CD4-positive, CD25-positive, alpha-beta regulatory T cell (primary cell): ENCODE measurements around the gene CACNA1A. TPM values are rescaled to one million over a fixed set of nuclear protein-coding genes. Genes with fewer than 3 reads are reported as not detected.

Experiments used
- ATAC-seq, 2 donors: fragments of 150-1000 bp; cut with Tn5 transposase; one replicate each; pipeline ENCODE4 v1.10.0; 2021; ENCODE audit warnings: low read depth in 2 of 2, moderate number of reproducible peaks in 2 of 2, moderate library complexity in 1 of 2
- DNase-seq, 3 donors: peaks; one replicate each; pipeline versions ENCODE4 v3.0.0 to v3.0.0-alpha.2; 2012 to 2022; ENCODE audit warnings: mixed read lengths in 1 of 3
- H3K27ac ChIP-seq: one replicate; pipeline ENCODE4 v1.7.0; 2013; ENCODE audit warnings: mild to moderate bottlenecking, low read length; ENCODE audit not compliant: insufficient read depth, poor library complexity, severe bottlenecking
- H3K27me3 ChIP-seq: one replicate; pipeline ENCODE4 v1.7.0; 2013; ENCODE audit warnings: low read length; ENCODE audit not compliant: control insufficient read depth, insufficient read depth
- H3K36me3 ChIP-seq: one replicate; pipeline ENCODE4 v1.7.0; 2013; ENCODE audit warnings: mild to moderate bottlenecking, low read length, moderate library complexity; ENCODE audit not compliant: control insufficient read depth, insufficient read depth
- H3K4me1 ChIP-seq: 2 replicates; pipeline ENCODE4 v1.7.0; 2013; ENCODE audit warnings: mild to moderate bottlenecking, low read length; ENCODE audit not compliant: insufficient read depth, control insufficient read depth, poor library complexity, severe bottlenecking
- H3K4me3 ChIP-seq: one replicate; pipeline ENCODE4 v1.7.0; 2013; ENCODE audit warnings: low read depth, mild to moderate bottlenecking, low read length, moderate library complexity
- H3K9me3 ChIP-seq, 2 experiments: 1 replicate in 1 of 2; 2 replicates in 1 of 2; pipeline ENCODE4 v1.7.0; 2013; ENCODE audit warnings: low read length in 2 of 2, mild to moderate bottlenecking in 1 of 2, moderate library complexity in 1 of 2; ENCODE audit not compliant: control insufficient read depth in 2 of 2
- H3K27ac Mint-ChIP-seq, 3 donors: one replicate each; pipeline ENCODE4 v1.8.0; 2020 to 2022; ENCODE audit warnings: mild to moderate bottlenecking in 3 of 3, mixed read lengths in 3 of 3, moderate library complexity in 2 of 3
- H3K27me3 Mint-ChIP-seq: one replicate; pipeline ENCODE4 v1.8.0; 2022; ENCODE audit warnings: mild to moderate bottlenecking, mixed read lengths
- H3K36me3 Mint-ChIP-seq: one replicate; pipeline ENCODE4 v1.8.0; 2020; ENCODE audit warnings: mixed read lengths
- H3K4me1 Mint-ChIP-seq, 4 donors: one replicate each; pipeline ENCODE4 v1.8.0; 2020 to 2022; ENCODE audit warnings: mixed read lengths in 4 of 4, mild to moderate bottlenecking in 1 of 4
- H3K4me3 Mint-ChIP-seq, 4 donors: one replicate each; pipeline ENCODE4 v1.8.0; 2020 to 2022; ENCODE audit warnings: mild to moderate bottlenecking in 4 of 4, mixed read lengths in 4 of 4, moderate library complexity in 3 of 4
- H3K9me3 Mint-ChIP-seq, 7 donors: one replicate each; pipeline ENCODE4 v1.8.0; 2020 to 2022; ENCODE audit warnings: mixed read lengths in 7 of 7, mild to moderate bottlenecking in 3 of 7, moderate library complexity in 2 of 7
- polyA plus RNA-seq, 4 donors: library from polyadenylated mRNA; unstranded; fragments of 300-500 nt; fragmentation: Illumina TruSeq; gene quantifications; one replicate each; pipeline ENCODE4 v1.2.3, GENCODE V29; 2021
- total RNA-seq: library from RNA; stranded (reverse); gene quantifications from one replicate; pipeline ENCODE4 v1.2.3, GENCODE V29; 2022

Gene CACNA1A
- total and polyA plus RNA-seq, 5 donors from 2014 or later = 0.16 to 0.62 TPM; not detected in 3

GRCh38 chr19:13356185-13356584, 150.1 kb downstream of the CACNA1A start:
- Mint-ChIP-seq H3K36me3 (no peaks in the 10 kb centered on the region), H3K27ac (no peak overlapping the region), H3K4me1 (no peaks in the 10 kb centered on the region), H3K27me3 (peaks cover 16% of the 10 kb centered on the region), H3K9me3 (peaks cover 0 to 13% (median 2%) of the 10 kb centered on the region in 7 donors), H3K4me3 (no peak overlapping the region)
- no peak overlapping the region for H3K4me3 ChIP-seq
- no peaks in the 10 kb centered on the region for H3K27me3 ChIP-seq
- no peaks in the 10 kb centered on the region for H3K4me1 ChIP-seq
- ATAC-seq (no peak), DNase-seq (no peak)
- H3K9me3 ChIP-seq = peaks cover 1 to 9% of the 10 kb centered on the region in 2 experiments
- no peak overlapping the region for H3K27ac ChIP-seq
- H3K36me3 ChIP-seq = no peaks in the 10 kb centered on the region

- H3K4me1 Mint-ChIP-seq = no peaks in the 10 kb centered on the region
- no peak for ATAC-seq
- no peaks in the 10 kb centered on the region for H3K36me3 Mint-ChIP-seq
- no peak overlapping the region for H3K27ac ChIP-seq
- peaks cover 0 to 17% (median 2%) of the 10 kb centered on the region in 7 donors for H3K9me3 Mint-ChIP-seq
- H3K27me3 ChIP-seq = no peaks in the 10 kb centered on the region
- H3K4me3 ChIP-seq = no peak overlapping the region
- H3K36me3 ChIP-seq = no peaks in the 10 kb centered on the region
- H3K9me3 ChIP-seq = peaks cover 1 to 16% of the 10 kb centered on the region in 2 experiments
- no peak overlapping the region for H3K27ac Mint-ChIP-seq
- H3K4me3 Mint-ChIP-seq = no peak overlapping the region
- DNase-seq = no peak
- H3K4me1 ChIP-seq = no peaks in the 10 kb centered on the region
- peaks cover 16% of the 10 kb centered on the region for H3K27me3 Mint-ChIP-seq
Measured at GRCh38 chr19:13355356-13355755, 150.9 kb downstream of the CACNA1A start.

GRCh38 chr19:13353625-13354024, 152.7 kb downstream of the CACNA1A start:
- no peaks in the 10 kb centered on the region for H3K36me3 Mint-ChIP-seq
- no peak for ATAC-seq

GRCh38 chr19:13350759-13351158, 155.5 kb downstream of the CACNA1A start:
- Mint-ChIP-seq H3K36me3 (no peaks in the 10 kb centered on the region), H3K9me3 (peaks cover 0 to 15% (median 0%) of the 10 kb centered on the region in 7 donors), H3K4me1 (no peaks in the 10 kb centered on the region), H3K27me3 (peaks cover 11% of the 10 kb centered on the region), H3K4me3 (no peak overlapping the region), H3K27ac (no peak overlapping the region)
- H3K4me1 ChIP-seq = no peaks in the 10 kb centered on the region
- no peaks in the 10 kb centered on the region for H3K36me3 ChIP-seq
- H3K27ac ChIP-seq = no peak overlapping the region
- H3K9me3 ChIP-seq = peaks cover 3 to 20% of the 10 kb centered on the region in 2 experiments
- H3K4me3 ChIP-seq = no peak overlapping the region
- no peaks in the 10 kb centered on the region for H3K27me3 ChIP-seq
- no peak for ATAC-seq
- DNase-seq = no peak

More at GRCh38 chr19:13353625-13354024, 152.7 kb downstream of the CACNA1A start:
- Histone ChIP-seq H3K27ac (no peak overlapping the region), H3K27me3 (no peaks in the 10 kb centered on the region), H3K4me3 (no peak overlapping the region), H3K9me3 (peaks cover 3 to 20% of the 10 kb centered on the region in 2 experiments), H3K4me1 (no peaks in the 10 kb centered on the region), H3K36me3 (no peaks in the 10 kb centered on the region)
- no peak for DNase-seq
- Mint-ChIP-seq H3K27ac (no peak overlapping the region), H3K4me3 (no peak overlapping the region), H3K4me1 (no peaks in the 10 kb centered on the region), H3K27me3 (peaks cover 16% of the 10 kb centered on the region), H3K9me3 (peaks cover 0 to 13% (median 0%) of the 10 kb centered on the region in 7 donors)

- peaks cover 0 to 15% (median 0%) of the 10 kb centered on the region in 7 donors for H3K9me3 Mint-ChIP-seq
- H3K27me3 Mint-ChIP-seq = peaks cover 11% of the 10 kb centered on the region
- Histone ChIP-seq H3K36me3 (no peaks in the 10 kb centered on the region), H3K9me3 (peaks cover 3 to 20% of the 10 kb centered on the region in 2 experiments), H3K4me3 (no peak overlapping the region), H3K27me3 (no peaks in the 10 kb centered on the region), H3K27ac (no peak overlapping the region), H3K4me1 (no peaks in the 10 kb centered on the region)
- DNase-seq (no peak), ATAC-seq (no peak)
- no peaks in the 10 kb centered on the region for H3K4me1 Mint-ChIP-seq
- H3K27ac Mint-ChIP-seq = no peak overlapping the region
- no peaks in the 10 kb centered on the region for H3K36me3 Mint-ChIP-seq
- no peak overlapping the region for H3K4me3 Mint-ChIP-seq
Measured at GRCh38 chr19:13350072-13350471, 156.2 kb downstream of the CACNA1A start.

- H3K4me3 Mint-ChIP-seq = no peak overlapping the region
- Histone ChIP-seq H3K4me3 (no peak overlapping the region), H3K27ac (no peak overlapping the region), H3K27me3 (no peaks in the 10 kb centered on the region), H3K4me1 (no peaks in the 10 kb centered on the region), H3K9me3 (peaks cover 5 to 25% of the 10 kb centered on the region in 2 experiments), H3K36me3 (no peaks in the 10 kb centered on the region)
- peaks cover 5% of the 10 kb centered on the region for H3K27me3 Mint-ChIP-seq
- no peak overlapping the region for H3K27ac Mint-ChIP-seq
- no peaks in the 10 kb centered on the region for H3K36me3 Mint-ChIP-seq
- peaks cover 0 to 10% (median 1%) of the 10 kb centered on the region in 7 donors for H3K9me3 Mint-ChIP-seq
- no peaks in the 10 kb centered on the region for H3K4me1 Mint-ChIP-seq
- ATAC-seq (no peak), DNase-seq (no peak)
Measured at GRCh38 chr19:13347367-13347766, 158.9 kb downstream of the CACNA1A start.

GRCh38 chr19:13343514-13343913, 162.8 kb downstream of the CACNA1A start:
- H3K27ac Mint-ChIP-seq = no peak overlapping the region
- Histone ChIP-seq H3K4me1 (no peaks in the 10 kb centered on the region), H3K36me3 (no peaks in the 10 kb centered on the region), H3K9me3 (peaks cover 4 to 8% of the 10 kb centered on the region in 2 experiments), H3K27ac (no peak overlapping the region), H3K4me3 (no peak overlapping the region), H3K27me3 (no peaks in the 10 kb centered on the region)
- no peak for DNase-seq
- H3K36me3 Mint-ChIP-seq = no peaks in the 10 kb centered on the region
- no peaks in the 10 kb centered on the region for H3K4me1 Mint-ChIP-seq
- ATAC-seq = no peak
- H3K9me3 Mint-ChIP-seq = peaks cover 0 to 7% (median 2%) of the 10 kb centered on the region in 7 donors
- H3K27me3 Mint-ChIP-seq = peaks cover 12% of the 10 kb centered on the region
- H3K4me3 Mint-ChIP-seq = no peak overlapping the region

GRCh38 chr19:13342672-13343071, 163.6 kb downstream of the CACNA1A start:
- peaks cover 4 to 8% of the 10 kb centered on the region in 2 experiments for H3K9me3 ChIP-seq
- H3K4me3 Mint-ChIP-seq = no peak overlapping the region
- H3K4me3 ChIP-seq = no peak overlapping the region
- no peak overlapping the region for H3K27ac ChIP-seq
- no peak for ATAC-seq
- no peaks in the 10 kb centered on the region for H3K27me3 ChIP-seq
- H3K27me3 Mint-ChIP-seq = peaks cover 12% of the 10 kb centered on the region
- peaks cover 0 to 7% (median 2%) of the 10 kb centered on the region in 7 donors for H3K9me3 Mint-ChIP-seq
- H3K4me1 ChIP-seq = no peaks in the 10 kb centered on the region
- H3K36me3 Mint-ChIP-seq = no peaks in the 10 kb centered on the region
- H3K4me1 Mint-ChIP-seq = no peaks in the 10 kb centered on the region
- no peak overlapping the region for H3K27ac Mint-ChIP-seq
- H3K36me3 ChIP-seq = no peaks in the 10 kb centered on the region
- DNase-seq = no peak
